Retinal pigment epithelial cell (primary cell): ENCODE data around the gene MSI2.

ENCODE experiments used
- DNase-seq: peaks from one replicate; pipeline ENCODE4 v3.0.0-alpha.2; 2010; ENCODE audit warnings: low read depth
- H3K4me3 ChIP-seq: 2 replicates; pipeline ENCODE4 v1.5.1; 2011; ENCODE audit warnings: mild to moderate bottlenecking, low read length, control low read depth, moderate library complexity
- CTCF ChIP-seq: conservative IDR thresholded peaks from 2 replicates; pipeline ENCODE4 v1.5.1; 2011; ENCODE audit warnings: low read depth, low read length, control low read depth, inconsistent platforms

Gene MSI2

GRCh38 chr17:57638284-57638683 is 382.0 kb downstream of the MSI2 start:
- no peak for DNase-seq
- no peak overlapping the region for H3K4me3 ChIP-seq
- no peak for TF ChIP-seq CTCF

- no peak overlapping the region for H3K4me3 ChIP-seq
- DNase-seq: no peak
- no peak for TF ChIP-seq CTCF
These were observed 383.1 kb downstream of the MSI2 start for GRCh38 chr17:57639381-57639780.

- TF ChIP-seq CTCF: no peak
- no peak overlapping the region for H3K4me3 ChIP-seq
- DNase-seq: no peak
These were observed 383.8 kb downstream of the MSI2 start for GRCh38 chr17:57640079-57640478.

- no peak for TF ChIP-seq CTCF
- no peak for DNase-seq
- no peak overlapping the region for H3K4me3 ChIP-seq
These were observed 385.4 kb downstream of the MSI2 start for GRCh38 chr17:57641761-57642160.

GRCh38 chr17:57643062-57643461 is 386.7 kb downstream of the MSI2 start:
- H3K4me3 ChIP-seq: no peak overlapping the region
- no peak for TF ChIP-seq CTCF
- DNase-seq: no peak

GRCh38 chr17:57644326-57644725 is 388.0 kb downstream of the MSI2 start:
- no peak overlapping the region for H3K4me3 ChIP-seq
- DNase-seq: no peak
- no peak for TF ChIP-seq CTCF

- TF ChIP-seq CTCF: no peak
- no peak for DNase-seq
- H3K4me3 ChIP-seq: no peak overlapping the region
These were observed 389.8 kb downstream of the MSI2 start for GRCh38 chr17:57645950-57646665.
